Stimulated activated naive CD8-positive, alpha-beta T cell treated with anti-CD3 and anti-CD28 coated beads, Interleukin-15, amount 100 ng/mL, for 72 hours (primary cell): ENCODE data around the gene CLBA1.
"Not testable (repeated sequence)": the region's sequence is repeated elsewhere in the genome, so short reads cannot be mapped to it uniquely, and the experiment has no call there.

Source experiments
- ATAC-seq: fragments of 150-1000 bp; cut with Tn5 transposase; 2 replicates; pipeline ENCODE4 v1.10.0; 2021; ENCODE audit warnings: mild to moderate bottlenecking, moderate library complexity
- DNase-seq, 2 donors: peaks; one replicate each; pipeline ENCODE4 v3.0.0; 2021 to 2022
- H3K27ac Mint-ChIP-seq, 2 donors: one replicate each; pipeline ENCODE4 v1.8.0; 2022; ENCODE audit warnings: mild to moderate bottlenecking in 2 of 2, mixed read lengths in 2 of 2, moderate library complexity in 2 of 2
- H3K27me3 Mint-ChIP-seq: one replicate; pipeline ENCODE4 v1.8.0; 2022; ENCODE audit warnings: mixed read lengths
- H3K4me1 Mint-ChIP-seq: one replicate; pipeline ENCODE4 v1.8.0; 2022; ENCODE audit warnings: mild to moderate bottlenecking, mixed read lengths
- H3K4me3 Mint-ChIP-seq, 2 donors: one replicate each; pipeline ENCODE4 v1.8.0; 2022; ENCODE audit warnings: mild to moderate bottlenecking in 2 of 2, mixed read lengths in 2 of 2, moderate library complexity in 1 of 2
- H3K9me3 Mint-ChIP-seq, 2 donors: one replicate each; pipeline ENCODE4 v1.8.0; 2022; ENCODE audit warnings: mixed read lengths in 2 of 2

CLBA1 gene

DNA sequence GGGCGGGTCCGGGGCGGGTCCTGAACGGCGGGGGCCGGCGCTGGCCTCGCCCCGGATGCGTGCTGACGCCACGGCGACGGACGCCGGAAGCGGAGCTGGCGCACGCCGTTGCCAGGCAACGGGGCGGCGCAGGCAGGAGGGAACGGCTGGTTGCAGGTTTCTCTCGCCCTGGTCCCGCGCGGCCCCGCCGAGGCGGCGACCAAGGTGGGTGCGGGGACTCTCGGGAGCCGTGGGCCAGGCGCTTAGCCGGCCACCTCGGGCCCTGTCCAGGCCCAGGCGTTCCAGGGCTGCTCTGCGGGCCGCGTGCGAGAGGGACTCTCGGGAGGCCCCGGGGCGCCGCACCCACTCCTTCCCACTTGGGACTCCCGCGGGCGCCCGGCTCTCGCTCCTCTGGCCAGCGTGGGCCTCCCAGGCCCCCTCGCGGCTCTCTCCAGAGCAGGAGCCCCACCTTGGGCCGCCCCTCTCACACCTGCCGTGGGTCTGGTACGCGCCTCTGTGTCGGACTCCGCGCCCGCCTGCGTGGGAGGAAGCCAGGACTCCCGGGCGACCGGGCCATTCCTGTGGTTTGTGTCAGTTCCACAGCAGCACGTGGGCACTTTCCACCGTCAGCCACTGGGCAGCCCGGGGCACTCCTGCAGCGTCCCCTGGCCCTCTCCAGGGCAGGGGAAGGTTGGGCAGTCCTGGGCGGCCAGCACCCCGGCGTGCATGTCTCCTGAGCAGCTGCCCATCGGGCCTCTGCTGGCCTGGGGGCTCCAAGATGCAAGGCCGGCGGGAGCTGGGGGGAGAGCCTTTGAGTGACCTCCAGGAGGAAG, at the start of gene CLBA1:
Gene CLBA1 (plus strand): TSS at position 114 of the 812 bp plus-strand sequence. CDS start 644 bp downstream, at position 758.
- Mint-ChIP-seq H3K9me3 (no peaks in the 10 kb centered on the region), H3K4me1 (peaks cover 18% of the 10 kb centered on the region), H3K27ac (peak within 1 kb of the TSS; percentile 34 to 46), H3K4me3 (peak within 1 kb of the TSS; percentile 75 to 81), H3K27me3 (peaks cover 9% of the 10 kb centered on the region)
- ATAC-seq: peak; percentile 95
- peak; percentile 86 for DNase-seq

- ATAC-seq (no peak), DNase-seq (no peak)
- peaks cover 54% of the 10 kb centered on the region for H3K27me3 Mint-ChIP-seq
- H3K4me1 Mint-ChIP-seq: no peaks in the 10 kb centered on the region
- H3K9me3 Mint-ChIP-seq: no peaks in the 10 kb centered on the region
- no peak overlapping the region for H3K27ac Mint-ChIP-seq
- no peak overlapping the region for H3K4me3 Mint-ChIP-seq
Observed at GRCh38 chr14:104935955-104936354, 49.6 kb upstream of the CLBA1 start.

- Mint-ChIP-seq H3K27ac (no peak overlapping the region), H3K9me3 (no peaks in the 10 kb centered on the region), H3K4me3 (no peak overlapping the region), H3K4me1 (no peaks in the 10 kb centered on the region), H3K27me3 (peaks cover 57% of the 10 kb centered on the region)
- ATAC-seq (no peak), DNase-seq (peak in 1 of 2 donors; percentile 8)
Observed at GRCh38 chr14:104936361-104937155, 49.0 kb upstream of the CLBA1 start.

GRCh38 chr14:104937161-104937560, 48.4 kb upstream of the CLBA1 start:
- H3K27ac Mint-ChIP-seq: no peak overlapping the region
- H3K9me3 Mint-ChIP-seq: no peaks in the 10 kb centered on the region

GRCh38 chr14:104937694-104938365, 47.8 kb upstream of the CLBA1 start:
- no peaks in the 10 kb centered on the region for H3K9me3 Mint-ChIP-seq
- DNase-seq (peak in 1 of 2 donors; percentile 1), ATAC-seq (no peak)
- H3K27ac Mint-ChIP-seq: no peak overlapping the region
- no peak overlapping the region for H3K4me3 Mint-ChIP-seq
- no peaks in the 10 kb centered on the region for H3K4me1 Mint-ChIP-seq
- peaks cover 57% of the 10 kb centered on the region for H3K27me3 Mint-ChIP-seq

More at GRCh38 chr14:104937161-104937560, 48.4 kb upstream of the CLBA1 start:
- DNase-seq (peak in 1 of 2 donors; percentile 5), ATAC-seq (no peak)
- Mint-ChIP-seq H3K27me3 (peaks cover 57% of the 10 kb centered on the region), H3K4me3 (no peak overlapping the region), H3K4me1 (no peaks in the 10 kb centered on the region)

- peaks cover 57% of the 10 kb centered on the region for H3K27me3 Mint-ChIP-seq
- ATAC-seq: no peak
- no peaks in the 10 kb centered on the region for H3K4me1 Mint-ChIP-seq
- no peaks in the 10 kb centered on the region for H3K9me3 Mint-ChIP-seq
- H3K27ac Mint-ChIP-seq: no peak overlapping the region
- no peak overlapping the region for H3K4me3 Mint-ChIP-seq
- peak in 1 of 2 donors; percentile 1 for DNase-seq
Observed at GRCh38 chr14:104938436-104938835, 47.2 kb upstream of the CLBA1 start.

DNA sequence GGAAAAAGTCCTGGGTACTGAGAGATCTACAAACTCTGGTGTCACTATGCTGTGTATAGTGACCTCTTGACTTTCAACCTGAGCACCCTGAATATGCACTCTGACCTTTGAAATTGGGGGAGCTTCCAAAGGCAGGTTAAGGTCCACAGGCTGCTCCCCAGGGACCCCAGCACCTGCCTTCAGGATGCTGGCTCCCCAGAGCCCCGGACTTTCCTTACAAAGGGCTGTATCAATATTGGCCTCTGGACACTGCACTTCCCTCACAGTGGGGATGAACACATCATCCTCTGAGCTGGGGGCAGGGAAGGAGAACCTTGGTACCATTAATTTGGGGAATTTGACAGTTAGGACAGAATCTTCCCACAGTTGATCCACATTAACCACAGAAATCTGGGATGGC, 46.6 kb upstream of the CLBA1 start:
- no peak for ATAC-seq
- H3K27ac Mint-ChIP-seq: no peak overlapping the region
- H3K4me3 Mint-ChIP-seq: no peak overlapping the region
- no peaks in the 10 kb centered on the region for H3K4me1 Mint-ChIP-seq
- H3K27me3 Mint-ChIP-seq: peaks cover 57% of the 10 kb centered on the region
- no peaks in the 10 kb centered on the region for H3K9me3 Mint-ChIP-seq
- DNase-seq: peak in 1 of 2 donors; percentile 7

GRCh38 chr14:104939666-104940410, 45.8 kb upstream of the CLBA1 start:
- no peak overlapping the region for H3K4me3 Mint-ChIP-seq
- H3K27me3 Mint-ChIP-seq: peaks cover 48% of the 10 kb centered on the region
- no peaks in the 10 kb centered on the region for H3K4me1 Mint-ChIP-seq
- H3K9me3 Mint-ChIP-seq: no peaks in the 10 kb centered on the region
- DNase-seq (peak in 1 of 2 donors; percentile 4), ATAC-seq (no peak)
- no peak overlapping the region for H3K27ac Mint-ChIP-seq

DNA sequence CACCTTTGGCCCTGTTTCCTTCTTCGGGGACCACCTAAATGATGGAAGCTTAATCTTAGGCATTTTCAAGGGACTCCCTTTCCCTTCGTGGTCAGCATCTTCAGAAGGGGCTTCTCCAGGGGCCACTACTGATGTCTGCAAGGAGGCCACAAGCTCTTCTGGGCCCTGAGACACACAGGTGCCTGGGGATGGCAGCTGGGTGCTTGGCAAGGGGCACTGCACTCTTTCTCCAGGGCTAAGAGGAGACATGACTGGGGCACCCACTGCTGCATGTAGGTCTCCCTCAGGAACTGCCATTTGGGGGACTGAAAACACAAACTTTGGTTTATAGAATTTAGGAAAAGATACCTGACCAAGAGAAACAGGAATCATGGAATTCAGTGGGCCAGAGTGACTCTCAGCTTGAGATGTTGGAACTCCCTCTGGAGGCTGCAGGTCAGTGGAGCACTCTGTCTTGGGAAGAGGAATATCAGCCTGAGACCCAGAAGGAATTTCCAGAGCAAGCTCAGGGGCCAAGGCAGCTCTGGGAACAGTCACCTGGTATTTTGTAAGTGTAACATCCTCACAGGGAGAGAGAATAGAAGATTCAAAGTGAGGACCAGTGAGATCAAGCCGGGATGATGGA, 45.0 kb upstream of the CLBA1 start:
- peaks cover 43% of the 10 kb centered on the region for H3K27me3 Mint-ChIP-seq
- DNase-seq (no peak), ATAC-seq (no peak)
- no peak overlapping the region for H3K4me3 Mint-ChIP-seq
- no peak overlapping the region for H3K27ac Mint-ChIP-seq
- H3K4me1 Mint-ChIP-seq: no peaks in the 10 kb centered on the region
- no peaks in the 10 kb centered on the region for H3K9me3 Mint-ChIP-seq

DNA sequence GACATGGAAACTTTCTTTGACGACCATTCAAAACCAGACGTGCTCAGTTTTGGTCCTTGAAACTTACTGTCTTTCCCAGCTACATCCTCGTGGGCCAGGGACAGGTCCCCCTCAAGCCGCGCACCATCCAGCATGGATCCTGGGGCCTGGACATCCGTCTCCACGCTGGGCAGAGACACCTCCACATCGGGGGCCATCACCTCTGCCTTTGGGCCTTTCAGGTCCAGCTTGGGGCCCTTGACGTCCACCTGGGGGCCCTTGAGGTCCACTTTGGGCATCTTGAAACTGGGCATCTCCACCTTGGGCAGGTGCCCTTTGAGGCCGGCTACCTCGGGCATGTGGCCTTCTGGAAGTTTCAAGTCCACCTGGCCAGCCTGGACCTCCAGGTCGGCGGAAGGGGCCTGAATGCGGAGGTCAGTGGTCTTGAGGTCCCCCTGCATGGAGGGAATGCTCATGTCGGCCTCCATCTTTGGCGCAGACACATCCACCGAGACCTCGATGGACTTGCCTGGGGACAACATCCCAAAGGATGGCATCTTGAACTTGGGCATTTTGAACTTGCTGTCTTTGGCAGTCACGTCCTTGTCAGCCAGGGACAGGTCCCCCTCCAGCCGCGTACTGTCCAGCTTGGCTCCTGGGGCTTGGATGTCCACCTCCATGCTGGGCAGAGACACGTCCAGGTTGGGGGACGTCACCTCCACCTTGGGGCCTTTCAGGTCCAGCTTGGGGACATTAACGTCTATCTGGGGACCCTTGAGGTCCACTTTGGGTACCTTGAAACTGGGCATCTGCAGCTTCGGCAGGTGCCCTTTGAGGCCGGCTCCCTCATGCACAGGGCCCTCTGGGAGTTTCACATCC, 43.9 kb upstream of the CLBA1 start:
- H3K9me3 Mint-ChIP-seq: no peaks in the 10 kb centered on the region
- DNase-seq: no peak
- H3K27me3 Mint-ChIP-seq: peaks cover 36% of the 10 kb centered on the region
- no peak for ATAC-seq
- no peak overlapping the region for H3K4me3 Mint-ChIP-seq
- no peak overlapping the region for H3K27ac Mint-ChIP-seq
- no peaks in the 10 kb centered on the region for H3K4me1 Mint-ChIP-seq

- Mint-ChIP-seq H3K4me1 (no peaks in the 10 kb centered on the region), H3K9me3 (no peaks in the 10 kb centered on the region), H3K27me3 (peaks cover 27% of the 10 kb centered on the region), H3K27ac (no peak overlapping the region), H3K4me3 (no peak overlapping the region)
- ATAC-seq (no peak), DNase-seq (no peak)
Observed at GRCh38 chr14:104942586-104942985, 43.0 kb upstream of the CLBA1 start.

DNA sequence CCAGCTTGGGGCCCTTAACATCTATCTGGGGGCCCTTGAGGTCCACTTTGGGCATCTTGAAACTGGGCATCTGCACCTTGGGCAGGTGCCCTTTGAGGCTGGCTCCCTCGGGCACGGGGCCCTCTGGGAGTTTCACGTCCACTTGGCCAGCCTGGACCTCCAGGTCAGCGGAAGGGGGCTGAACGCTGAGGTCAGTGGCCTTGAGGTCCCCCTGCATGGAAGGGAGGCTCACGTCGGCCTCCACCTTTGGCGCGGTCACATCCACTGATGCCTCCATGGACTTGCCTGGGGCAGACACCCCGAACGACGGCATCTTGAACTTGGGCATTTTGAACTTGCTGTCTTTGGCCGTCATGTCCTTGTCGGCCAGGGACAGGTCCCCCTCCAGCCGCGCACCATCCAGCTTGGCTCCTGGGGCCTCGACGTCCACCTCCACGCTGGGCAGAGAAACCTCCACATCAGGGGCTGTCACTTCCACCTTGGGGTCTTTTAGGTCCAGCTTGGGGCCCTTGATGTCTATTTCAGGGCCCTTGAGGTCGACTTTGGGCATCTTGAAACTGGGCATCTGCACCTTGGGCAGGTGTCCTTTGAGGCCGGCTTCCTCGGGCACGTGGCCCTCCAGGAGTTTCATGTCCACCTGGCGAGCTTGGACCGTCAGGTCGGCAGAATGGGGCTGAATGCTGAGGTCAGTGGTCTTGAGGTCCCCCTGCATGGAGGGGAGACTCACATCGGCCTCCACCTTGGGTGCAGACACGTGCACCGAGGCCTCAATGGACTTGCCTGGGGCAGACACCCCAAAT, 42.2 kb upstream of the CLBA1 start:
- not testable (repeated sequence) for H3K9me3 Mint-ChIP-seq, H3K4me1 Mint-ChIP-seq, ATAC-seq, H3K4me3 Mint-ChIP-seq, H3K27ac Mint-ChIP-seq, DNase-seq
- H3K27me3 Mint-ChIP-seq: peaks cover 19% of the 10 kb centered on the region

DNA sequence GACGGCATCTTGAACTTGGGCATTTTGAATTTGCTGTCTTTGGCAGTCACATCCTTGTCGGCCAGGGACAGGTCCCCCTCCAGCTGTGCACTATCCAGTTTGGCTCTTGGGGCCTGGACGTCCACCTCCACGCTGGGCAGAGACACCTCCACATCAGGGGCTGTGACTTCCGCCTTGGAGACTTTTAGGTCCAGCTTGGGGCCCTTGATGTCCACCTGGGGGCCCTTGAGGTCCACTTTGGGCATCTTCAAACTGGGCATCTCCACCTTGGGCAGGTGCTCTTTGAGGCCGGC, 41.6 kb upstream of the CLBA1 start:
- H3K27me3 Mint-ChIP-seq: peaks cover 17% of the 10 kb centered on the region
- H3K27ac Mint-ChIP-seq, DNase-seq, H3K9me3 Mint-ChIP-seq, ATAC-seq, H3K4me3 Mint-ChIP-seq, H3K4me1 Mint-ChIP-seq: not testable (repeated sequence)
